ENCODE measurements around the gene SMARCA1.
A peak's percentile ranks its signal among the peaks of the same experiment; 100 is the strongest.
"Not testable (repeated sequence)": the region's sequence is repeated elsewhere in the genome, so short reads cannot be mapped to it uniquely, and the experiment has no call there.

SMARCA1 gene

DNA sequence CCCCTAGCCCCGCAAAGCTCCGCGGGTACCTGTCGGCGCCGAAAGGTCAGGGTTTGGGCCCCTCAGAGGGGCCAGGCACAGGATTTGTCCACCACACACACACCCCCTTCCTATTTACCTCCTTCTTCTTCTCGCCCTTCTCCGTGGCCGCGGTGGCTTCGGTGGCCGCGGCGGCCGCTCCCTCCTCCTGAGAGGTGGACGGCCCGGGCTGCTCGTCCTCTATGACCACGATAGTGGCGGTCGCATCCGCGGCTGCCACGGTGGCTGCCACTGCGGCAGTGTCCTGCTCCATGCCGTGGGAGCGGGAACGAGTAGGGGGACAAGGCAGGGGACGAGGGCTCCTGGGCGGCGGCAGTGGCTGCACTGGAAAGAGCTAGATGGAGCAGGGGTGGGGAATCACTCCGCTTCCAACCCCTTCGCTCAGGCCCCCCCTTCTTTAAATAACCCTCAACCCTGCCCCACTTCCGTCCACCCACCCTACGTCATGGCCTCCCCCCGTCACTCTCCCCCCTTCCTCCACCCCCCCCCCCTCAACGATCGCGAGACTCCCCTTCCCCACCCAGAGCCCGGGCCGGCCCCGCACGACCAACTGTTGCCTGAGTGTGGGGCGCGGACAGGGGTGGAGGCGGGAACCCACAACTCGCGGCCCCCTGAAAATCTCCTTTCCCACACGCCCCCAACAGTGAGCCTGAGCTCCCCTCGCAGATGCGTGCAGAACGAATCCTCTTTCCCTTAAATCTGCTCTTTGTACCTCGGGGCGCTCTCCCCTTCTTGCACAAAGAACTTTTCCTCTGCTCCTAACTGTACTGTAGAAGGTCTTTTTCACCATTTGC lies at the start of gene SMARCA1:
Gene SMARCA1, minus strand, starts transcription at position 412 of the 833 bp plus-strand sequence. Its CDS starts 120 bp downstream, at position 292.
- peak; percentile 11 for DNase-seq

DNA sequence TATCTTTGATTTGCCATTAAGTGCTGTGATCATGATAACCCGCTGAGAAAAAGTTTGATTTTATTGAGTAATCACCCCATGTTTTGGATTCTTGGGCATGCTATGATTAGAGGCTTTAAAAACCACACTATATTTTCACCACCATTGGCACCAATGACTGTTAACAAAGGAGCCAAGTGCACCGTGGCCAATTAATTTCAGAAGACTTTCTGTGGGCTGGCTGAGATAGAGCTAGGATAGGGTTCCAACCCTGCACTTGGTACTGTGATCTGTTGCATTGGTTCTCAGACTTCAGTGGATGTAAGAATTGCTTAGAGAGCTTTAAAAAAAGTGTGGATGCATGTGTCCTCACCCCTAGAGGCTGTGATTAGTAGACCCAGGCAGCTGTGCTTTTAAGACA lies 49.1 kb upstream of the SMARCA1 start:
- no peak for DNase-seq

- DNase-seq, result no peak
Measured at GRCh38 chrX:129568349-129568748, 45.1 kb upstream of the SMARCA1 start.

GRCh38 chrX:129566073-129566472 lies 42.8 kb upstream of the SMARCA1 start:
- DNase-seq, result no peak

DNA sequence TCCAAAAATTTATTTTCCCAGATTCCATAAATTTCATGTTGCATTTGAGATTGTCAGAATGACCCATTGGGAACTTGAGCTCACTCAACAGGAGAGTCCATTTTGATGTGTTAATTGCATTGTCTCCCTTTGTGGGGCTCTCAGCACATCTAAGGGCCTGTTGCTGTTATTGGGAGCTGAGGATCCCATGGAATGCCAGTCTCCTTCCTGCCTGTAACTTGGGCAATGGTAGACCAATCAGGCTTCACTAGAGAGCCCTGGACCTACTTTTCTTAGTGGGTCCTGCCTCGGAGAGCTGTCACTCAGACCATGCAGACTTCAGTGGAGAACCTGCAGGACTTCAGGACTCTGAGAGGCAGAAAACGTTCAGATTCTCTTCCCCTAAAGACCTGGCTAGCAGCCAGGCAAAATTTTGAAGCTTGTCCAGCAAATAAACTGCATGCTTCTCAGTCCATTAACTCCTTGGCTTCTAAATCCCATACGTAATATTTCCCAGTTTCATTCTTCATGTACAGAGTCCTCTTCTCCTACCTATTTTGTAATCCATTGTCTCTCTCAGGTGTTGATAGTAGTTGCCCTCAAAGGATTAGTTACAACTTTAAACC lies 41.9 kb upstream of the SMARCA1 start:
- no peak for DNase-seq

- DNase-seq, result not testable (repeated sequence)
Measured at GRCh38 chrX:129564345-129564744, 41.1 kb upstream of the SMARCA1 start.

DNA sequence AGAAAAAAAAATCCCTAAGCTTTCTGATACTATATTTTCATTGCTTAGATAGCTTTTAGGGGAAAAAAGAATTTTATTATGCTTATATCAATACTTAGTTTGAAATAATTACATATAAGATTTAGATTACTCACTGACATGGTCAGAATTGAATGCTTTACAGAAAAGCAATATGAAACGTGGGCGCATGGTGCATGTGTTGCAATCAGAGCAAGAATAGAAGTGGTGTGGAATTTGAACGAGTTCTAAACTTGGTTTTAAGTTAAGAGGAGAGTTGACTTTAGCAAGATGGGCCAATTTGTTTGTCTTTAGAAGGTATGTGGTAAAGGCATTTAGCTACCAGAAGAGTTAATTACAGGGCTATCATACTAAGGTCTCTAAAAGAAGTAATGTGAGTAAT lies 38.2 kb upstream of the SMARCA1 start:
- DNase-seq, result no peak

GRCh38 chrX:129559783-129560182 lies 36.5 kb upstream of the SMARCA1 start:
- DNase-seq, result no peak

DNA sequence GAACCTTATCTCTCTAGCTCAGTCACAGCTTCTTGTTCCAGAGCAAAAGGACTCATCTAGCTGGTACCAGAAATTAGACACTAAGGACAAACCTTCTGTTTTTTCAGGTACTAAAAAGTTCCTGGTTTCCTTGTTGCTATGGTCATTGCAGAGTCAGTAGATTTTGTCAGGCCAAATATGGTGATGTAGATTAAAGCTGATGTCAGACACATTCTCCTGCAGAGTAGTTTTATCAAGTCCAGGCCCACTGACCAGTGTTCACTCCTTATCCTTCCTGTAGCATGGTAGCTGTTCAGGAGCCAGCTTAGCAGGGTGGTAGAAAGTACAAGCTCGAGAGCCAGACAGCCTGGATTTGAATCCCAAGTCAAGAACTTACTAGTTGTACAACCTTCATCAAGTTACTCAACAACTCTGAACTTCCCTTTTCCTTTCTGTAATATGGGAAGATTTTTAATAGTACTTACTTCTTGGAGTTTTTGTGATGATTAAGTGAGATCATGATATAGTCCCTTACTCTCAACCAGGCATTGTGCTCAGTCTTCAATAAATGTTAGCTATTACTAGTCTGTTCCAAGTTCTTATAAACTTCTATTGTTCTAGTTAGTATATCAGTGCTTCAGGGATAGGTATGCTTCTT lies 34.7 kb upstream of the SMARCA1 start:
- no peak for DNase-seq

- no peak for DNase-seq
Measured at GRCh38 chrX:129556806-129557315, 33.6 kb upstream of the SMARCA1 start.

GRCh38 chrX:129554816-129555215 lies 31.5 kb upstream of the SMARCA1 start:
- not testable (repeated sequence) for DNase-seq

DNA sequence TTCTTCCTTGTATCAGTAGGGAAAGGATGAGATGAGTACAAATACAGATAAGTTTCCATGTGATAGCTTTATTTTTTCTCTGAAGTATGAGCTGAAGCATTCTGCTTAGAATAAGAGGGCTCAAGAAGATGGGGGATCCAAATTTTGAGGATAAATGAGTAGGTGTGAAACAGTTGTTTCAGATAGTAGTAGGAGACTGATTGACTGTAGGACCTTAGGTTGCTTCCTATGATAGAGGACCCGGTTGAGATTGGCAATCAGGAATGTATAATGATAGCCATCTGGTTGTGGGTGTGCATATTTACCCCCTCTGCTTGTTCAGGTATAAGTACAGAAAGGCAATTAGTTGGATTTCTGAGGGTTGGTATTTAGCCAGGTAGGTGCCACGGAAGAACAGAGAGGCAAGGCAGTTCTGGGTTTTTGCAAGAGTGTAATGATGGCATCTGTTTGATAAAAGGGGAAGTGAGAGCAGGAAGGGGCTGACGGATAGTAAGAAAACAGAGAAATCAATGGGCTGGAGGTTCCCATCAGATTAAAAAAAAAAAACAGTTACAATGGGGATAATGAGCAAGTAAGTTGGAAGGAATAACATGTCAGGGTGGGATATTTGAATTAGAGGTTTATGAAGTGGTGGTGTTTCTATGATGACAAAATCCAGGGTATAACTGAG lies 30.5 kb upstream of the SMARCA1 start:
- DNase-seq, result no peak

- no peak for DNase-seq
Measured at GRCh38 chrX:129549124-129549523, 25.8 kb upstream of the SMARCA1 start.

DNA sequence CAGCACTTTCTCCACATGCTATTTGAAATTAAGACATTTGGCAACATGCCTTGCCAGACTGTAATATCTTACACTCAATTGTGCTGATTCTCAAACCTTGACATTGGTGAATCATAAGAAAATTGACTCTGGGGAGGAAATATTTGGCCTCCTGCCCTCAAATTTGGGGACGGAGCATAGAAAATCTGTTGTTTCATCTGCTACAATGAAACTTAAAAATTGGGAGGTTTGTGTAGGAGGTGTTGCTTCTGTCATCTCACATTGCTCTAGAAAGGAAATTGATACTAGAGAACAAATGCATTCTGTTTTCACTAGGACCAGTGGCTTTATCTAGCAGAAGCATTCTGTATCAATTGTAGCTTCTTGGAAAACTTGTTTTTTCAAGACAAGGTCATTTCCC lies 22.1 kb upstream of the SMARCA1 start:
- DNase-seq, result no peak

DNA sequence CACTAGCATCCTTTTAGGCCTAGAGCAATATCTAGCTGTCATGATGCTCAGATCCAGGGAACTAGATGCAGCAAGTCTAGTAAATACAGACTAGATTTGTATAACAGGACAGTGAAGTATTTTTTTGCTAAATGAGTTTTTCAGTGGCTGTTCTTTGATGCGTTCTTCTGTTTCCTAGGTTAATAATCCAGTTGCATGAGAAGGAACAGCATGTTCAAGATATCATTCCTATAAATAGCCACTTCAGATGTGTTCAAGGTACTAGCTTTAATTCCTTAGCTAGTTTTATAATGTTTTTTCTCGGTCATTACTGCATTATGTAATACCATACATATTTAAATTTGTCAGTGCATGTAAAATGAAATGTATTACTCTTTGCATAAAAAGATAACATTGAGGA lies 21.5 kb upstream of the SMARCA1 start:
- no peak for DNase-seq

DNA sequence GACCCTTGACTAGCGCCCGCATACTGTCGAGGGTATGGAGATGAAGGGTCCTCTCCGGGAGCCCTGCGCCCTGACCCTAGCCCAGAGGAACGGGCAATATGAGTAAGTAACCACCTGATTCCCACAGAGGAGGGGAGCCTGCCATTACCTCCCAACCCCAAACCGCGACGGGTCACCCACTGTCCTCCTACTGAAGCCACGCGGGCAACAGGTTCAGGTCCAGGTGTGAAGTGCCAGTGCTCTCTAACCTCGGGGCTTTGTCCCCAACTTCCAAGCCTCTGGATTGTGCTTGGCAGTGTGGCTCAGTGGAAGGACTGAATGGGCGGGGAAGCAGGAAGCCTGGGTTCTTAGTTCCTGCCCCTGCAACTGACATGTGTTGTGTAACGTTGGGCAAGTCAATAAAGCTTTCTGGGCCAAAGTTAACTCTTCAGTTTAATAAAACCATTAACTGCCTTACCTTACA lies 17.5 kb upstream of the SMARCA1 start:
- no peak for DNase-seq

- peak; percentile 62 for DNase-seq
Measured at GRCh38 chrX:129540068-129540653, 16.9 kb upstream of the SMARCA1 start, which contains the start of gene OCRL. Gene OCRL (plus strand): TSS chrX:129540259. CDS start chrX:129540440, 181 bp downstream.

GRCh38 chrX:129534816-129535578 lies 11.7 kb upstream of the SMARCA1 start:
- DNase-seq, result no peak

DNA sequence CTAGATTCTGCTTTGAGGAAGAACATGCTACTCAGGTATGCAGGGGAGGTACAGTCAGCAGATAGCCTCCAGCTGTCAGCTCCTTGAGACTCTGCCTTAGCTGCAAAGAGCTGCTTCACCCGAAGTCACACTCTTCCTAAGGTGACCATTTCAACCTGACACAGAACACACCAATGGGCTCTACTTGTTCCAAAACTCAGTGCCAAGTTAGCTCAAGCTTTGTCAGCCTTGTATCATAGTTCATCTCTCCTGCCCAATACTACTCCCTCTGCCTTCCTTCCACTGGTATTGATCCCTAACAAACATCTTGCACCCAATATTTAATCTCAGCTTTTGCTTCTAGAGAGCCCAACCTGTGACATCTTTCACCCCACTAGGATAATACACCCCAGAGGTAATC lies 7.8 kb upstream of the SMARCA1 start:
- DNase-seq, result no peak

- DNase-seq, result no peak
Measured at GRCh38 chrX:129530410-129530809, 7.1 kb upstream of the SMARCA1 start.

DNA sequence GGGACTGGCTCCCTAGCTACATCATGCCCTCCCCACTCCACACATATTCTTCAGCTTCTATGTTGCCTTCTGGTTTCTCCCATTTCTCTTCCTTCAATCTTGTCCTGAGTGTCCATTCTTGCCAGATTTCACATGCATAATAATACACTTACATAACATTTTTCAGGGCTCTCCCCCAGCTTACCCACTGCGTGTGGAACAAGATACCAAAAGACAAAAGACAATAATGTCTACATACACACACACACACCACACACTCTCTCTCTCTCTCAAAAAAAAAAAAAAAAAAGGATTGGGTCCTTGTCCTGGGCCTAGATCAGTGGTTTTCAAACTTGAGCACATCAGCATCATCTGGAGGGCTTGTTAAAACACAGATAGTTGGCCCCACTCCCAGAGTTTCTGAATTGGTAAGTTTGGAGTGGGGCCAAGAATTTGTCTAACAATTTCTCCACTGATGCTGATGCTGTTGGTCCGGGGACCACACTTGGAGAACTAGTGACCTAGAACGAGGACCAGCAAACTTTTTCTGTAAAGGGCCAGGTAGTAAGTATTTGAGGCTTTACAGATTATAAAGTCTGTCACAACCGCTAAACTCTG lies 6.5 kb upstream of the SMARCA1 start:
- DNase-seq, result no peak
